Ovary (tissue), 3 donors: ENCODE results near the gene PTCH1.

Experiments used
- EP300 ChIP-seq: sonication (generic); formaldehyde crosslinking; IDR thresholded peaks from one replicate; pipeline ENCODE4 v1.6.1; 2017; ENCODE audit warnings: antibody characterized with exemption
- POLR2A ChIP-seq: fragments of 450-650 bp; IDR thresholded peaks from one replicate; pipeline ENCODE4 v1.6.1; 2017; ENCODE audit warnings: antibody characterized with exemption, mild to moderate bottlenecking, moderate library complexity
- TF ChIP-seq, protein P1 (sequence below), 3 donors: fragments of 450-650 bp in 2 of 3; fragments of 200-600 bp in 1 of 3; IDR thresholded peaks; one replicate each; pipeline versions ENCODE4 v1.5.1 to v1.8.0; 2016 to 2022; ENCODE audit warnings: antibody characterized with exemption in 3 of 3, mild to moderate bottlenecking in 1 of 3
- donor health status: DM: no; HTN: no; CAD: no.

GRCh38 chr9:95450171-95451064 lies 66.4 kb downstream of the PTCH1 start:
- TF ChIP-seq, protein P1, sequence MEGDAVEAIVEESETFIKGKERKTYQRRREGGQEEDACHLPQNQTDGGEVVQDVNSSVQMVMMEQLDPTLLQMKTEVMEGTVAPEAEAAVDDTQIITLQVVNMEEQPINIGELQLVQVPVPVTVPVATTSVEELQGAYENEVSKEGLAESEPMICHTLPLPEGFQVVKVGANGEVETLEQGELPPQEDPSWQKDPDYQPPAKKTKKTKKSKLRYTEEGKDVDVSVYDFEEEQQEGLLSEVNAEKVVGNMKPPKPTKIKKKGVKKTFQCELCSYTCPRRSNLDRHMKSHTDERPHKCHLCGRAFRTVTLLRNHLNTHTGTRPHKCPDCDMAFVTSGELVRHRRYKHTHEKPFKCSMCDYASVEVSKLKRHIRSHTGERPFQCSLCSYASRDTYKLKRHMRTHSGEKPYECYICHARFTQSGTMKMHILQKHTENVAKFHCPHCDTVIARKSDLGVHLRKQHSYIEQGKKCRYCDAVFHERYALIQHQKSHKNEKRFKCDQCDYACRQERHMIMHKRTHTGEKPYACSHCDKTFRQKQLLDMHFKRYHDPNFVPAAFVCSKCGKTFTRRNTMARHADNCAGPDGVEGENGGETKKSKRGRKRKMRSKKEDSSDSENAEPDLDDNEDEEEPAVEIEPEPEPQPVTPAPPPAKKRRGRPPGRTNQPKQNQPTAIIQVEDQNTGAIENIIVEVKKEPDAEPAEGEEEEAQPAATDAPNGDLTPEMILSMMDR (IDR thresholded peaks at IDR 0.05) = no peak
- no peak for TF ChIP-seq POLR2A
- no peak for TF ChIP-seq EP300
